ENCODE results near the gene KIF16B.
A peak's percentile ranks its signal among the peaks of the same experiment; 100 is the strongest.
"Not testable (repeated sequence)": the region's sequence is repeated elsewhere in the genome, so short reads cannot be mapped to it uniquely, and the experiment has no call there.

Gene KIF16B

GRCh38 chr20:16573001-16573965 is at the start of gene KIF16B:
KIF16B (minus strand) TSS chr20:16573448; CDS start chr20:16573275, 173 bp downstream.
- peak; percentile 85 to 89 for DNase-seq

GRCh38 chr20:16622501-16622900 is 49.3 kb upstream of the KIF16B start:
- no peak for DNase-seq

- no peak for DNase-seq
Measured at GRCh38 chr20:16621435-16622141, 48.3 kb upstream of the KIF16B start.

GRCh38 chr20:16620961-16621360 is 47.7 kb upstream of the KIF16B start:
- DNase-seq, result no peak

GRCh38 chr20:16619953-16620352 is 46.7 kb upstream of the KIF16B start:
- DNase-seq, result no peak

- DNase-seq, result no peak
Measured at GRCh38 chr20:16617056-16617455, 43.8 kb upstream of the KIF16B start.

- no peak for DNase-seq
Measured at GRCh38 chr20:16616317-16616716, 43.1 kb upstream of the KIF16B start.

GRCh38 chr20:16615199-16615598 is 42.0 kb upstream of the KIF16B start:
- DNase-seq, result no peak

GRCh38 chr20:16613954-16614353 is 40.7 kb upstream of the KIF16B start:
- no peak for DNase-seq

GRCh38 chr20:16612706-16613105 is 39.5 kb upstream of the KIF16B start:
- DNase-seq, result no peak

GRCh38 chr20:16611817-16612216 is 38.6 kb upstream of the KIF16B start:
- no peak for DNase-seq

- no peak for DNase-seq
Measured at GRCh38 chr20:16609066-16609465, 35.8 kb upstream of the KIF16B start.

- no peak for DNase-seq
Measured at GRCh38 chr20:16608277-16608650, 35.0 kb upstream of the KIF16B start.

- no peak for DNase-seq
Measured at GRCh38 chr20:16607364-16608276, 34.4 kb upstream of the KIF16B start.

GRCh38 chr20:16606468-16607070 is 33.3 kb upstream of the KIF16B start:
- DNase-seq, result no peak

GRCh38 chr20:16601047-16601446 is 27.8 kb upstream of the KIF16B start:
- no peak for DNase-seq

- DNase-seq, result peak in 1 of 2 donors; percentile 4
Measured at GRCh38 chr20:16599257-16599656, 26.0 kb upstream of the KIF16B start.

- DNase-seq, result no peak
Measured at GRCh38 chr20:16596991-16597390, 23.7 kb upstream of the KIF16B start.

- DNase-seq, result not testable (repeated sequence)
Measured at GRCh38 chr20:16596404-16596803, 23.2 kb upstream of the KIF16B start.

GRCh38 chr20:16595376-16595775 is 22.1 kb upstream of the KIF16B start:
- no peak for DNase-seq

- DNase-seq, result no peak
Measured at GRCh38 chr20:16590041-16590633, 16.9 kb upstream of the KIF16B start.

GRCh38 chr20:16589623-16590022 is 16.4 kb upstream of the KIF16B start:
- no peak for DNase-seq
